Measurements from ENCODE around the gene PIP4K2A.

Gene PIP4K2A

DNA sequence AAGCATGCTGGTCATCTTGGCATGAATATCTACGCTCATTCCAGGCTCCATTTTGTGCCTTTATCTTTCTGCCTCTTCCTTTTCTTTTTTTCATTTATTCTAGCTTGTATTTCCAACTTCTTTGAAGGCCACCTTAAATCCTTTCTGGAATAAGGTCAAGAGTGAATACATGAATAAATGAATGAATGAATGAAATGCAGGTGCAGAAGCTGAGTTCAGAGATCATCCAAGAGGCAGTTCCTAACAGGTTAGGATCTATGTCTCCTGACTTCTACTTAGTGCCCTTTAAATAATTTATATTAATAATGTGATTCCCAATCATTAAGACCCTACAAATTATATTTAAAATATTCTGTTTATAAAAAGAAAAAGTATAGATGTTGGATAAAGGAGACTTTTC, 125.9 kb downstream of the PIP4K2A start:
- DNase-seq, result no peak

DNA sequence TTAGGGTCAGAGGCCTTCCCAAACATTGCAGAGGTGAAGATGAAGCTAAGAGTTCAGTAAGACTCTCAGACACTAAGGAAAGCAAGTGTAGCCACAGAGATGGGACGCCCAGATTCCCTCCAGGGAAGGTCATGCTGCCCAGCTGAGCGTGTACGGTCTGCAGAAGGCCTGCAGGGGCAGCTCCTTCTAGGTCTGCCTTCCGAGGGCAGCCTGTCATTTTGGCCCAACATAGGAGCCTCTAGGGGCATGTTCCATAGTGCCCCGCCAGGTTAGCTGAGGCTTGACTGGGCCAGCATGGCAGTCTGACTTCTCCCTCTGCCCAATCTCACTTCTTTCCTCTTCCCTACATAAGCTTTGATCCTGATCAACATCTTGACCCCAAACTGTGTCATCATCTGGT, 130.7 kb downstream of the PIP4K2A start:
- no peak for DNase-seq

GRCh38 chr10:22581461-22581860, 132.9 kb downstream of the PIP4K2A start:
- DNase-seq, result no peak

GRCh38 chr10:22580711-22581110, 133.7 kb downstream of the PIP4K2A start:
- DNase-seq, result no peak

DNA sequence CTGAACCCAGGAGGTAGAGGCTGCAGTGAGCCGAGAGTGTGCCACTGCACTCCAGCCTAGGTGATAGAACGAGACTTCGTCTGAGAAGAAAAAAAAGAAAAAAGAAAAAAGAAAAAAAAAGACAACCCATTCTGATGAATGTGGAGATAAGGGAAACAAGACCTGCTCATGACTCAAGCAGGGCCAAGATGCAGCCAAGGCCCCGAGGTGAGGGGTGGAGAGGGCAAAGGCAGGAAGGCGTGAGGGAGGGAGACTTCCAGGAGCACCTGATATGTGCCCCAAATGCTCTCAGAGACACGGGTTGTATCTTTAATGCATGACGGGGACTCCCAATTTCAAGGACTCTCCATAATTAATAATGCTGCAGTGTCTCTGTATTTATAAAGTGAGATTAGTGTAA, 134.6 kb downstream of the PIP4K2A start:
- no peak for DNase-seq

DNA sequence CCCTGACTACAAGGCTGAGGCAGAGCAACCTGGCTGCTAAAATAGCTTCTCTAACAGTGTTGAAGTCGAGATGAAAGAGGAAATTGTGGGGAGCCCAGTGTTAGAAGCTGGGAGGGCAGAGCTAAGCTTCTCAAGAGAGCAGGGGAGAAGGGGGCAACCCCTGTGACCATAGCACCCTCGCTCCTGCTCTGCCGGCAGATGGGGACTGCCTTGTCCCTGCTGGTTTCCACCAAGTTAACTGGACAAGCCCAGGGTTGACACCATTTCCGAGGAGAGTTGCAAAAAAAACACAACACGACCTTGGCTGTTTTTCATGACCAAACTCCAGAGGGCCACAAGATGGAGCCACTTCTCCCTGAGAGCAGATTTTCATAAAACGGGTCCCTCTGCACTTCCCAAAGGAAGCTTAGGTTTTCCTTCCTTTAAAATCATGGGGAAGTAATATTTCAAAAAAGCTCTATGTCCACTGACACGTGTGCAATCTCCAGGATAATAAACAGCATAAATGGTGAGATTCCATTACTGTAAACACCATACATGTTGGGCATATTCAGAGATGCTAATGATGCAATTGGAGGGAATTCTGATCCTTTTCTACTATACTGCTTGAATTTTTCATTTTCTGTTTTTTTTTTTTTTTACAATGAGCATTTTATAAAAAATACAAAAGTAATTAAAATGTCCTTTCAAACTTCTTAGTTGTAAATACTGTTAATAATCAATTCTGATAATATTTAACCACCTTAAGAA, 140.4 kb downstream of the PIP4K2A start:
- DNase-seq, result peak; percentile 41

DNA sequence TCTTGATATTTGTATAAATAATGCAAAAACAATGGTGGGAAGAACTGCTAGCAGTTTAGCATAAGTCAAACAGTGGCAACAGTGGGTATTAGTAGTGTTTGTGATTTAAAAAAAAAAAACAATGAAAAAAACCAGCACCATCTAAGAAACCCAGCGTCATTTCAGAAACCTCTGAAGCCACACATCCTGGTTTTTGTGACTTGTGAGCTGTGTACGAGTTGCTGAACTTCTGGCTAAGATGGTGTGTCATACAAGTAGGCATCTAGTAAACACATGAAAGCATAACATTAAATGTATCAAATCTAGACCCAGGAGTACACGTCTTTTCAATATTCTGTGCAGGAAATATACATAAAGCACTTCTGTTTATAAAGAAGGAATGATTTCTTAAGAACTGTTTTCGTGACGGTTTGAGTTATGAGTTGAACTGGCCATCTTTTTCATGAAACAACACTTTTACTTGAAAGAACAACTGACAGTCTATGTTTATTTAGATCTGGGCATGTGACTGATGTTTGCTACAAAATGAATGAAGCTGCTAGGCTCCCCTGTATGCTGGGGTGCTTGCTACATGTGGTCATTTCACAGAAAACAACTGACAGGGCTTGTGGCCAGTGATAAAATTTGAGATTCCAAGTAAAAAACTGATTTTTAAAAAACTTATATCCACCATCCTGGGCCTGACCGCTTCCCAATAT, 143.5 kb downstream of the PIP4K2A start:
- DNase-seq, result no peak

DNA sequence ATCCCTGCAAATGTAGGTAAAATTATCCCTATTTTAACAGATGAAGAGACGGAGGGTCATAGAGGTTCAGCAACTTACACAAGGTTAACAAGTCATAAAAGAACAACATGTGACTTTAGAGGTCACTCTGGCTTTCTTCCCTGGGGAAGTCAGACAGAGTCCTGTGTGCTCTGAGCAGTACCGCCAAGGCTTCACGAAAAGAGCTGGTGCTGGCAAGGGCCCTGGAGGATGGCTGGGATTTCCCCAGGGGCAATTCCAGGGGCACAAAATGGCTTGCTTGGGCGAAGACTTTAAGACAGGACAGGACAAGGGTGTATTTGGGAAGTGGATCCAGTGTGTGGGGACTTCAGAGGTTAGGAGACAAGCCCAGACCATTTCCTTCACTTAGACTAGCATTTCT, 144.1 kb downstream of the PIP4K2A start:
- no peak for DNase-seq

- no peak for DNase-seq
These were observed 145.4 kb downstream of the PIP4K2A start for GRCh38 chr10:22568928-22569327.

DNA sequence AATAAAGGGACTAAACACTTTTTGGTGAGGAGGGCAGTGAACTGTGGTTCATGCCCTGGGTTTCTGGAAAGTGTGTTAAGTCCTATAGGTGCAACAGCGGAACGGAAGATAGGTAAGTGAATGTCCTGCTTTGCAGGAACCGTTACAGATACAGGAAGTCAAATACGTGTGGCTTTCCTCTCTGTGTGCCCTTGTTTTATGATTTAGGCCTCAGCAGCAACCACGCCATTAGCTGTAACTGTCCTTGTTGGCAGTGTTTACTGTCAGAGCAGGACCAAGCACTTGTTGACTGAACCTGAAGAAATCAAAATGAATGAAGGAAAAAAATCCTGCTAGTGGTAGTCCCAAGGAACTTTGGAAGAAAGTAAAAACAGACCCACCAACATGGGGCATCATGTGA, 150.3 kb downstream of the PIP4K2A start:
- no peak for DNase-seq

GRCh38 chr10:22561909-22562308, 152.5 kb downstream of the PIP4K2A start:
- no peak for DNase-seq

- DNase-seq, result no peak
These were observed 153.5 kb downstream of the PIP4K2A start for GRCh38 chr10:22560913-22561239.

DNA sequence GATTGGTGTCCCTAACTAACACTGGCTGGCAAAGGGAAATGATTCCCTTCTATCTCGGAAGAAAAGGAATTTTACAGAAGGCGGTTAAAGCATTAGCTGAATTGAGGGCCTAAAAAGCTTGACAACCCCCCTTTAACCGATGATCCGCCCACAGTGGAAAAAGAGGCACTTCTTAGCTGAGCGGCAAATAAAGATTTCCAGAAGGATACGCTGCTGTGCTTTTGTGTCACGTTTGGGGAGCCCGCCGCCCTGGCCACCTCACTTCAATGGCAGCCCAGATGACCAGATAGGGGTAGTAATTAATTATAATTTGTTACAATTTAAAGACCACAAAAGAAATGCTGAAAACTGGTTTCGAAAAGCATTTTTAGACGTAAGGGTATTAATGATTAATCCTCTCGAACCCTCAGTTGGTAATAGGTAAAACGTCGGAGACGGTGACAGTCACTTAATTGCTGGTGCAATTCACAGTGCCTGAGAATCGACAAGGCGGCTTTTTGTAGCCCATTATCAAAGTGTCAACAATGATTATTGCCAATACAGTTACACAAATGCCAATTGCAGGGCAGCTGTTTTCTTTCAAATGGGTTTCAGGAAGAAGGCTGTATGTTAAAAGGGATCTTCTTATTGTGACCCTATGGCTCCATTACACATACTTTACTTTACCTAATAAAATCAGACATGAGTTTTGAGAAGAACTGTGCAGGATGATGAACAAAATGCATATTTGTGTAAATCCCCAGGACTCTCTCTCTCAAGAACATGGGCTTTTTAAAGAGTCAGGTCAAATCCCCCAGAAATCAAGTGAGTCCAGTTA, 154.1 kb downstream of the PIP4K2A start:
- no peak for DNase-seq

DNA sequence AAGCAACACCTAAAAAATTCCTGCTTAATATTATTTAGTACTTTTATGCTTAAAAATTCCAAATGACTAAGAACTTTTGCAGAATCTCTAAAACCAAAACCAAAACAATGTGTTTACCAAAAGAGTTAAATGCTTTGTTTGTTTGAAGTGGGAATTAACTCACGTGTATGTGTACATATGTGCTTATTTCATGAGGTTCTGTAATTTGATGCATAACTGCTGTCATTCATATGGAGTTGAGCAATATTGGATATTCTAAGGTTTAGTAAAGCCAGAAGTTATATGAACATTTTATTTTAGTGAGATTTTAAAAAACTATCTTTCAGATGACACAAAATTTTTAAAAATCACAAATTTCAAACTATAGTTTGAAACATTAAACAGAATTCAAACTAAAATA, 157.1 kb downstream of the PIP4K2A start:
- DNase-seq, result no peak

DNA sequence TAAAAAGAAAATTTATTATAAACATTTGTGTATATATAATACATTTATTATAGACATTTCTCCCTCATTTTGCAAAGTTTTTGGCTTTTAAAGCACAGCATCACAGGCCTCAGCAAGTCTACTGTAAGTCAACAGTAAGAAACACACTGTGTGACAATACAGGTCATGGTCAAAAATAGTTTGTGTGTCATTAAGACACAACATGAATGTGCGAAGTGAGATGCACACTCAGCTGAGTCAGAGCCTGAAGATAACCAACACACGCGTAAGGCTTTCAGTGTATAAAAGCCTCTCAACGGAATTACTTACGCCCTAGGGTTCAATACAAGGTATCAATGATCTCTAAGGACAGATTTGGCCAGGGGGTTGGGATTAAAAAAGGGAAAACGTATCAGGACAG, 157.6 kb downstream of the PIP4K2A start:
- no peak for DNase-seq

- no peak for DNase-seq
These were observed 159.8 kb downstream of the PIP4K2A start for GRCh38 chr10:22554461-22555182.

GRCh38 chr10:22553452-22553995, 160.9 kb downstream of the PIP4K2A start:
- DNase-seq, result no peak

DNA sequence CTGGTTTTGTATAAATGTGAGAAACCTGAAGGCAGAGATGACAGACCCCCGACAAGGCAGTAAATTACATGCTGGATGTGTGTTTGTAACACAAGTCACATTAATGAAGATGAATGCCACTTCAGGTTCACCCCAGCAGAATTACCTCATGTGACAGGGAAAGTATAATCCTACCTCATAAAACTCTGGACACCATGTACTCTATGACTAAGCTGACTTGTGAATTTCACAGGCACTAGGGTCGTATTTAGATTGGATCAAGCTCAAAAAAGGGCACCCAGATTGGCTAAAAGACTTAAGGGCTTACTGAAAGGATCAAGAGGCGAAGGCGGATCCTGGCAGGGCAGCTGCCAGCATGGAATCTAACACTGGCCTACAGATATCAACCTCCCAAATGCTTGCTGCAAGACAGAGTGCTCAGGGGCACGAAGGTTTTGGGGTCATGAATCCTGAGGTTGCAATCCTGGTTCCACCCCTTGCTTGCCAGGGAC, 161.4 kb downstream of the PIP4K2A start:
- DNase-seq, result no peak

GRCh38 chr10:22551681-22552365, 162.6 kb downstream of the PIP4K2A start:
- no peak for DNase-seq

DNA sequence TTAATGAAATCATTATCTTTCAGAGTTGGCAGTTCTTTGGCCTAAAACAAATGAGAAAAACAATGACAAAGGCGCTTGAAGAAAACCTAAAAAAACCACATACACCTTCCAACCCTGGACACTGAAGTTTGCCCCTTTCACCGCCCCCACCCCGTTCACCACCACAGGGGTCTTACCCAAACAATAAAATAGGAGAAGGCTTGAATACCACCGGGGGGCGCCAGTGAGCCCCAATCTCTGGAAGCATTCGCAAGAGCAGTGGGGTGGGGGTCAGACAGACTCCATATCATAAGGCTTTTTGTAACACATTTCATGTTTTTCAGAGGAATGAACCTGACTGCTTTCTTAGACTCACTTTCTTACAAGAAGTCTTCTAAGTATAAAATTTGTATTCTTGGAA, 163.6 kb downstream of the PIP4K2A start:
- DNase-seq, result peak; percentile 74

DNA sequence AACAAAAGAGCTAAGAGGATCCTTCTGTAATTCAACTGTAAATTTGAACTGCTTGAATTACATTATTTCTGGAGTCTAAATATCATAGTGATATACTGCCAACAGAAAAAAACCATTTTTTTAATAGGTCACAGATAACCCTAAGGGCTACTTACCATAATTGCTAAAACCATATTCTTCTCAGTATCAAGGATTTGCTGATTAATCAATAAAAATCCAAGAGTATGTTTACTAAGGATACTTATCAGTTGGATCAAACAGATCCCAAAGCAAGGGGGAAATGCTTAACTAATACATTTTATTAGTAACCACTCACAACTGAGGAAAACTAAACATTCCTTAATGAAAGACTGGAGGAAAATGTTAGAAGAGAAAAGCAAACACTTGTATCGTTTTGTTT, 166.0 kb downstream of the PIP4K2A start:
- DNase-seq, result no peak

DNA sequence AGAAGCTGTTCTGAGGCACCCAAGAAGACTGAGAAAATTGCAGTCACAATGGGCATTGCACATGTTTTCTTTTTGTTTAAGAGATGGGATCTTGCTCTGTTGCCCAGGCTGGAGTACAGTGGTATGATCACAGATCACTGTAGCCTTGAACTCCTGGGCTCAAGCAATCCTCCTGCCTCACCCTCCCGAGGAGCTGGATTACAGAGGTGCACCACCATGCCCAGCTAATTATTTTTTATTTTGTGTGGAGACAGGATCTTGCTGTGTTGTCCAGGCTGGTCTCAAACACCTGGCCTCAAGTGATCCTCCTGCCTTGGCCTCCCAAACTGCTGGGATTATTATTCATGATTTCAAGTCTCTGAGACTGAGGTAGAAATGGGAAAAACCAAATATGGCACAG, 168.7 kb downstream of the PIP4K2A start:
- DNase-seq, result no peak
